Neural cell (in vitro differentiated cells): ENCODE measurements around the gene DGCR6L. TPM values are rescaled to one million over a fixed set of nuclear protein-coding genes. Genes with fewer than 3 reads are reported as not detected.
"Not testable (repeated sequence)": the region's sequence is repeated elsewhere in the genome, so short reads cannot be mapped to it uniquely, and the experiment has no call there.

Source experiments
- H2AFZ ChIP-seq: fragments of 200-600, 300-800 bp; sonication (generic), shearing (Covaris generic); 2 replicates; pipeline ENCODE4 v1.6.0; 2014; ENCODE audit warnings: low read depth, mild to moderate bottlenecking, antibody characterized with exemption, low read length, moderate library complexity
- H3F3A ChIP-seq: fragments of 200-600 bp; shearing (Covaris generic); 2 replicates; pipeline ENCODE4 v1.6.1; 2016; ENCODE audit warnings: mild to moderate bottlenecking, moderate library complexity, mixed read lengths, antibody characterized with exemption, low read length; ENCODE audit not compliant: insufficient read depth, poor library complexity, severe bottlenecking
- H3K27ac ChIP-seq: fragments of 200-600, 300-800 bp; sonication (generic), shearing (Covaris generic); 2 replicates; pipeline ENCODE4 v1.5.1; 2014; ENCODE audit warnings: mild to moderate bottlenecking, low read length, moderate library complexity
- H3K27me3 ChIP-seq: fragments of 300-800, 200-600 bp; sonication (generic), shearing (Covaris generic); 2 replicates; pipeline ENCODE4 v1.6.0; 2014; ENCODE audit warnings: mild to moderate bottlenecking, low read depth, low read length, moderate library complexity; ENCODE audit not compliant: insufficient read depth
- H3K36me3 ChIP-seq: fragments of 300-800, 200-600 bp; sonication (generic), shearing (Covaris generic); 2 replicates; pipeline ENCODE4 v1.5.1; 2014; ENCODE audit warnings: mild to moderate bottlenecking, antibody characterized with exemption, low read length, moderate library complexity; ENCODE audit not compliant: insufficient read depth
- H3K4me2 ChIP-seq: fragments of 300-800, 200-600 bp; sonication (generic), shearing (Covaris generic); 2 replicates; pipeline ENCODE4 v1.6.0; 2014; ENCODE audit warnings: mild to moderate bottlenecking, low read length
- H3K4me3 ChIP-seq: fragments of 300-800, 200-600 bp; sonication (generic), shearing (Covaris generic); 2 replicates; pipeline ENCODE4 v1.5.1; 2014; ENCODE audit warnings: mild to moderate bottlenecking, low read length, moderate library complexity
- H3K79me2 ChIP-seq: fragments of 200-600 bp; shearing (Covaris generic); replicated peaks from 2 replicates; pipeline ENCODE4 v1.6.0; 2014; ENCODE audit warnings: mild to moderate bottlenecking, low read length, moderate library complexity; ENCODE audit not compliant: insufficient read depth
- H3K9ac ChIP-seq: fragments of 300-800, 200-600 bp; sonication (generic), shearing (Covaris generic); 2 replicates; pipeline ENCODE4 v1.6.1; 2016; ENCODE audit warnings: mild to moderate bottlenecking, low read length, mixed read lengths
- H3K9me2 ChIP-seq: fragments of 200-600 bp; shearing (Covaris generic); 2 replicates; pipeline ENCODE4 v1.6.1; 2016; ENCODE audit warnings: mild to moderate bottlenecking, low read length, mixed read lengths; ENCODE audit not compliant: insufficient read depth
- H3K9me3 ChIP-seq: fragments of 200-600, 300-800 bp; sonication (generic), shearing (Covaris generic); 2 replicates; pipeline ENCODE4 v1.6.1; 2016; ENCODE audit warnings: mild to moderate bottlenecking, mixed run types, low read length, moderate library complexity, mixed read lengths
- H4K20me1 ChIP-seq: fragments of 200-600 bp; shearing (Covaris generic); 2 replicates; pipeline ENCODE4 v1.6.1; 2016; ENCODE audit warnings: mild to moderate bottlenecking, mixed run types; ENCODE audit not compliant: insufficient read depth
- CTCF ChIP-seq: fragments of 450-650 bp; IDR thresholded peaks from 2 replicates; pipeline ENCODE4 v1.5.1; 2014; ENCODE audit warnings: antibody characterized with exemption, mild to moderate bottlenecking, moderate library complexity; ENCODE audit not compliant: poor library complexity, severe bottlenecking
- EP300 ChIP-seq: fragments of 450-650 bp; conservative IDR thresholded peaks from 2 replicates; pipeline ENCODE4 v1.6.1; 2014; ENCODE audit warnings: antibody characterized with exemption, mild to moderate bottlenecking, moderate library complexity; ENCODE audit not compliant: poor library complexity, severe bottlenecking
- EZH2 ChIP-seq: fragments of 200-600, 300-800 bp; shearing (Covaris generic), sonication (generic); IDR thresholded peaks from 2 replicates; pipeline ENCODE4 v1.6.1; 2014; ENCODE audit warnings: antibody characterized with exemption, low read length, borderline replicate concordance, mild to moderate bottlenecking; ENCODE audit not compliant: insufficient read depth, poor library complexity, severe bottlenecking
- MXI1 ChIP-seq: fragments of 450-650 bp; conservative IDR thresholded peaks from 2 replicates; pipeline ENCODE4 v1.6.1; 2014; ENCODE audit warnings: antibody characterized with exemption, mild to moderate bottlenecking; ENCODE audit not compliant: poor library complexity, severe bottlenecking
- POLR2AphosphoS5 ChIP-seq: IDR thresholded peaks from 2 replicates; pipeline ENCODE4 v1.6.1; 2012
- RAD21 ChIP-seq: fragments of 450-650 bp; conservative IDR thresholded peaks from 2 replicates; pipeline ENCODE4 v1.6.1; 2014; ENCODE audit warnings: antibody characterized with exemption, mild to moderate bottlenecking, moderate library complexity
- REST ChIP-seq: IDR thresholded peaks from 2 replicates; pipeline ENCODE4 v1.6.1; 2012; ENCODE audit warnings: borderline replicate concordance
- SMC3 ChIP-seq: fragments of 450-650 bp; conservative IDR thresholded peaks from 2 replicates; pipeline ENCODE4 v1.6.1; 2014; ENCODE audit warnings: antibody characterized with exemption, mild to moderate bottlenecking, moderate library complexity; ENCODE audit not compliant: poor library complexity
- TAF1 ChIP-seq: IDR thresholded peaks from 2 replicates; pipeline ENCODE4 v1.6.1; 2012; ENCODE audit warnings: low read depth
- polyA plus RNA-seq: library from polyadenylated mRNA; depleted of rRNA; stranded (reverse); fragments of >200 nt; gene quantifications from 2 replicates; pipeline ENCODE4 v1.2.3, GENCODE V29; 2014

DGCR6L gene
- polyA plus RNA-seq, 1 donor from 2014 or later = 125 TPM

GRCh38 chr22:20354238-20354975 is 34.5 kb upstream of the DGCR6L start:
- H3K27me3 ChIP-seq = no peaks in the 10 kb centered on the region
- no peak overlapping the region for H3K27ac ChIP-seq
- no peak overlapping the region for H3K4me3 ChIP-seq
- no peaks in the 10 kb centered on the region for H4K20me1 ChIP-seq
- H2AFZ ChIP-seq = no peak overlapping the region
- no peaks in the 10 kb centered on the region for H3F3A ChIP-seq
- no peak for TF ChIP-seq EP300
- no peak for TF ChIP-seq MXI1
- no peak for TF ChIP-seq SMC3
- TF ChIP-seq RAD21 = no peak
- TF ChIP-seq POLR2AphosphoS5 = no peak
- no peak for TF ChIP-seq TAF1
- TF ChIP-seq CTCF = no peak
- no peak for TF ChIP-seq EZH2
- no peak for TF ChIP-seq REST
- no peak overlapping the region for H3K9ac ChIP-seq
- H3K4me2 ChIP-seq = no peak overlapping the region
- no peaks in the 10 kb centered on the region for H3K9me2 ChIP-seq
- H3K79me2 ChIP-seq = no peaks in the 10 kb centered on the region
- H3K36me3 ChIP-seq = no peaks in the 10 kb centered on the region
- H3K9me3 ChIP-seq = no peaks in the 10 kb centered on the region

- not testable (repeated sequence) for H3K79me2 ChIP-seq, H3K27me3 ChIP-seq, H3K4me2 ChIP-seq, H3K27ac ChIP-seq, H2AFZ ChIP-seq, H3K4me3 ChIP-seq, H3K9ac ChIP-seq, H3F3A ChIP-seq, H3K36me3 ChIP-seq, H4K20me1 ChIP-seq, H3K9me2 ChIP-seq, H3K9me3 ChIP-seq
These were observed 32.7 kb upstream of the DGCR6L start for GRCh38 chr22:20352536-20352935.

GRCh38 chr22:20346553-20346952 is 26.7 kb upstream of the DGCR6L start:
- not testable (repeated sequence) for H3K9me2 ChIP-seq, H3F3A ChIP-seq, H3K27ac ChIP-seq, H4K20me1 ChIP-seq, H3K9me3 ChIP-seq, H3K27me3 ChIP-seq, H2AFZ ChIP-seq, H3K4me3 ChIP-seq, H3K36me3 ChIP-seq, H3K79me2 ChIP-seq, H3K9ac ChIP-seq, H3K4me2 ChIP-seq

GRCh38 chr22:20338291-20338690 is 18.4 kb upstream of the DGCR6L start:
- not testable (repeated sequence) for H3K9me3 ChIP-seq, H3F3A ChIP-seq, H3K4me2 ChIP-seq, H3K79me2 ChIP-seq, H4K20me1 ChIP-seq, H3K4me3 ChIP-seq, H3K27me3 ChIP-seq, H3K9me2 ChIP-seq, H3K9ac ChIP-seq, H3K27ac ChIP-seq, H2AFZ ChIP-seq, H3K36me3 ChIP-seq

GRCh38 chr22:20337807-20338206 is 17.9 kb upstream of the DGCR6L start:
- H3K4me2 ChIP-seq, H2AFZ ChIP-seq, H3K27me3 ChIP-seq, H3K9ac ChIP-seq, H3K79me2 ChIP-seq, H3K9me2 ChIP-seq, H3K27ac ChIP-seq, H3F3A ChIP-seq, H3K4me3 ChIP-seq, H4K20me1 ChIP-seq, H3K9me3 ChIP-seq, H3K36me3 ChIP-seq: not testable (repeated sequence)
